NCI-H1417 (cell line): ENCODE results near the gene ABL1.
A peak's percentile ranks its signal among the peaks of the same experiment; 100 is the strongest.

Source experiments
- DNase-seq, 3 experiments: peaks; one replicate each; lab custom pipeline; 2025; lab: John Stamatoyannopoulos, UW

Gene ABL1

GRCh38 chr9:130849356-130849755 is 14.3 kb downstream of the ABL1 start:
- DNase-seq: no peak

- DNase-seq: no peak
Measured at GRCh38 chr9:130852801-130853200, 17.7 kb downstream of the ABL1 start.

- no peak for DNase-seq
Measured at GRCh38 chr9:130854092-130854491, 19.0 kb downstream of the ABL1 start.

GRCh38 chr9:130854835-130855234 is 19.8 kb downstream of the ABL1 start:
- DNase-seq: no peak

- no peak for DNase-seq
Measured at GRCh38 chr9:130856474-130856873, 21.4 kb downstream of the ABL1 start.

GRCh38 chr9:130857864-130858738 is 23.0 kb downstream of the ABL1 start:
- DNase-seq: no peak

- no peak for DNase-seq
Measured at GRCh38 chr9:130858739-130859705, 24.0 kb downstream of the ABL1 start.

- DNase-seq: no peak
Measured at GRCh38 chr9:130860458-130861316, 25.6 kb downstream of the ABL1 start.

- DNase-seq: no peak
Measured at GRCh38 chr9:130861372-130862180, 26.5 kb downstream of the ABL1 start.

- DNase-seq: no peak
Measured at GRCh38 chr9:130862217-130862616, 27.2 kb downstream of the ABL1 start.

- no peak for DNase-seq
Measured at GRCh38 chr9:130862747-130863146, 27.7 kb downstream of the ABL1 start.

GRCh38 chr9:130864541-130864940 is 29.5 kb downstream of the ABL1 start:
- no peak for DNase-seq

- no peak for DNase-seq
Measured at GRCh38 chr9:130865921-130866320, 30.9 kb downstream of the ABL1 start.

GRCh38 chr9:130866474-130866965 is 31.5 kb downstream of the ABL1 start:
- peak; percentile 56 to 94 (median 76) for DNase-seq

- no peak for DNase-seq
Measured at GRCh38 chr9:130867556-130867955, 32.5 kb downstream of the ABL1 start.

- no peak for DNase-seq
Measured at GRCh38 chr9:130868230-130868629, 33.2 kb downstream of the ABL1 start.

- peak in 1 of 3 experiments; percentile 30 for DNase-seq
Measured at GRCh38 chr9:130869250-130869649, 34.2 kb downstream of the ABL1 start.

- peak in 1 of 3 experiments; percentile 67 for DNase-seq
Measured at GRCh38 chr9:130870491-130871381, 35.7 kb downstream of the ABL1 start.

- DNase-seq: no peak
Measured at GRCh38 chr9:130871395-130872062, 36.5 kb downstream of the ABL1 start.
